NCI-H1105 (cell line): ENCODE data around the gene FAM181B.

Experiments used
- DNase-seq: peaks from one replicate; lab custom pipeline; 2025; lab: John Stamatoyannopoulos, UW

The FAM181B gene, protein sequence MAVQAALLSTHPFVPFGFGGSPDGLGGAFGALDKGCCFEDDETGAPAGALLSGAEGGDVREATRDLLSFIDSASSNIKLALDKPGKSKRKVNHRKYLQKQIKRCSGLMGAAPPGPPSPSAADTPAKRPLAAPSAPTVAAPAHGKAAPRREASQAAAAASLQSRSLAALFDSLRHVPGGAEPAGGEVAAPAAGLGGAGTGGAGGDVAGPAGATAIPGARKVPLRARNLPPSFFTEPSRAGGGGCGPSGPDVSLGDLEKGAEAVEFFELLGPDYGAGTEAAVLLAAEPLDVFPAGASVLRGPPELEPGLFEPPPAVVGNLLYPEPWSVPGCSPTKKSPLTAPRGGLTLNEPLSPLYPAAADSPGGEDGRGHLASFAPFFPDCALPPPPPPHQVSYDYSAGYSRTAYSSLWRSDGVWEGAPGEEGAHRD

GRCh38 chr11:82733444-82734119 is at the start of gene FAM181B:
Gene FAM181B, minus strand, starts transcription at chr11:82733864. Its CDS starts 135 bp downstream, at chr11:82733729.
- DNase-seq = peak; percentile 70

GRCh38 chr11:82782825-82783374 is 49.2 kb upstream of the FAM181B start:
- DNase-seq = no peak

DNA sequence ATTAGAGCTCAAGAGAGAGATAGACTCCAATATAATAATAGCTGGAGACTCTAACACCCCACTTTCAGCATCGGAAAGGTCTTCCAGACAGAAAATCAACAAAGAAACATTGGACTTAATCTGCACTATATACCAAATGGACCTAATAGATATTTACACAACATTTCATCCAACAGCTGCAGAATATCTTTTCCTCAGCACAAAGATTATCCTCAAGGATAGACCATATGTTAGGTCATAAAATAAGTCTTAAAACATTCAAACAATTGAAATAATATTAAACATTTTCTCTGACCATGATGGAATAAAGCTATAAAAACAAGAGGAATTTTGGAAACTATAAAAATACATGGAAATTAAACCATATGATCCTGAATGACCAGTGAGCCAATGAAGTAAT is 45.1 kb upstream of the FAM181B start:
- DNase-seq = no peak

- DNase-seq = no peak
Observed at GRCh38 chr11:82776377-82776776, 42.7 kb upstream of the FAM181B start.

GRCh38 chr11:82775736-82776346 is 42.2 kb upstream of the FAM181B start:
- no peak for DNase-seq

- no peak for DNase-seq
Observed at GRCh38 chr11:82775218-82775617, 41.6 kb upstream of the FAM181B start.

GRCh38 chr11:82771781-82772180 is 38.1 kb upstream of the FAM181B start:
- no peak for DNase-seq

DNA sequence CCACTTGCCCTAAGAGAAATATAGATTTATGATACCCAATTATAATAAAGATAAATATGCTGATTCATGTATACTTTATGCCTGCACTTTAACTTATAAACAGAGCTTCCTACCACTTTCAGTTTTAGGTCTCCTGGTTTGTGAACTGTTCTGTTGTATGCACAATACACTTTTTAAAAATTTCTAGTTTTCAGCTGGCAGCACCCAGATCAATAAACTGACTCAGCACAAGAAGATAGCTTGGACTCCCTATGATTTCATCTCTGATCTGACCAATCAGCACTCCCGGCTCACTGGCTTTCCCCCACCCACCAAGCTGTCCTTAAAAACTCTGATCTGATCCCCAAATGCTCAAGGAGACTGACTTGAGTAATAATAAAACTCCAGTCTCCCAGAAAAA is 33.5 kb upstream of the FAM181B start:
- DNase-seq = no peak

DNA sequence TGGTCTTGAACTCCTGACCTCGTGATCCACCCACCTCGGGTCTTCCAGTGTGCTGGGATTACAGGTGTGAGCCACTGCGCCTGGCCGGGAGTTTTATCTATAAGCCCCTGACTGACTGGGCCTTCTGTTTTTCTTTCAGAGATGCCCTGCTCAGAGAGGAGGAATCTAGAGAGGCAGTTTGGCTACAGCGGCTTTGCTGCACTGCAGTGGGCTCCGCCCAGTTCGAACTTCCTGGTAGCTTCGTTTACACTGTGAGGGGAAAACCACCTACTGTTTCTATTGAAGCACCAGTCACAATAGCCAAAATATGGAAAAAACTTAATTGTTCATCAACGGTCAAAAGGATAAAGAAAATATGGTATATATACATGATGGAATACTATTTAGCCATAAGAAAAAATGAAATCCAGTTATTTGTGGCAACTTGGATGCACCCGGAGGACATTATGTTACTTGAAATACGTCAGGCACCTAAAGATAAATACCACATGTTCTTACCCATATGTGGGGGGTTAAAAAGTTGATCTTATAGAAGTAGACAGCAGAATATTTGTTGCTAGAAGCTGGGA is 31.9 kb upstream of the FAM181B start:
- DNase-seq = no peak

DNA sequence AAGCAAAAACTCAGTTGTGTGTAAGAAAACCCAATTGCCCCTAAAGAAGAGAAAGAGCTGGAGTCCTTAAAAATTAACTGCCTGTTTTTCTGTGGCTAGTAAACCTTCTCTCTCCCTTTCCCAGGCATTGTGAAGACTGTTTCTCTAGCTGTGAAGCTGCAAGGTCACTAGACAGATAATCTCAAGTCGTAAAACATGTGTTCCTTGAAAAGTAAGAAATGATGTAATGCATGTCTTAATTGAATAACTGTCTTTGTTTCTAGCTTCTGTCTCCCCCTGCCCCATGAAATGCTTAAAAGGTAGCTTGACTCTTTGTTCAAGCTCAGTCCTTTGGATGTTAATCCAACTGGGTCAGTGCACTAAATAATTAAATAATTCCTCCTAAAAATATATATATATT is 29.5 kb upstream of the FAM181B start:
- DNase-seq = no peak

- no peak for DNase-seq
Observed at GRCh38 chr11:82759649-82760048, 26.0 kb upstream of the FAM181B start.

- DNase-seq = no peak
Observed at GRCh38 chr11:82757660-82758357, 24.1 kb upstream of the FAM181B start.

GRCh38 chr11:82756765-82757639 is 23.3 kb upstream of the FAM181B start:
- no peak for DNase-seq

GRCh38 chr11:82754410-82754809 is 20.7 kb upstream of the FAM181B start:
- no peak for DNase-seq

GRCh38 chr11:82753921-82754320 is 20.3 kb upstream of the FAM181B start:
- DNase-seq = no peak

DNA sequence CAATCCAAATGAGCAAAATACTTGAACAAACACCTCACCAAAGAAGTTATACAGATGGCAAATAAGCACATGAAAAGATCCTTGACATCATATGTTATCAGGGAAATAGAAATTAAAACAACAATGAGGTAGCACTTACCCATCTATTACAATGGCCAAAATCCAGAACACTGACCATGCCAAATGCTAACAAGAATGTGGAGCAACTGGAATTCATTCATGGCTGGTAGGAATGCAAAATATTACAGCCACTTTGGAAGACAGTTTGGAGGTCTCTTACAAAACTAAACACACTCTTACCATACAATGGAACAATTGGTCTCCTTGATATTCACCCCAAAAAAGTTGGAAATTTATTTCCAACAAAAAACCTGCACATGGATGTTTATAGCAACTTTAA is 19.1 kb upstream of the FAM181B start:
- no peak for DNase-seq

GRCh38 chr11:82750643-82751139 is 17.0 kb upstream of the FAM181B start:
- DNase-seq = no peak

- DNase-seq = no peak
Observed at GRCh38 chr11:82747471-82747870, 13.8 kb upstream of the FAM181B start.

DNA sequence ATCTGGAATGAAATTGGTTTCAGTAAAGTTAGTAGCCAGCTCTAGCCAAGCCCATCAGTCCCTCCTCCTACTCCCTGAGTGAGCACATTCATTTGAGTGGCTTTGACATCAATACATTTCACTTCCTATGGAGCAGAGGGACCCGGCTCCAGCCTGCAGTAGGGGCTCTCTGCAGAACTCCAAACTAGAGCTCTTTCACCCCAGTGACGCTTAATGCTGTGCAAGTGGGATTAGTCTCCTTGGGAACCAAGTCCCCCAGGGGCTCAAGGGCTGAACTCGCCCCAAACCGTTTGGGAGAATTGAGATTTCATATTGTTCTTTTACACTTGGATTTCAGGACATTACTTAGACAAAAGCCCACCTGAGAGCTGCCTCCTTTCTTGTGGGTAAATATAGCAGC is 4.4 kb upstream of the FAM181B start:
- DNase-seq = no peak

DNA sequence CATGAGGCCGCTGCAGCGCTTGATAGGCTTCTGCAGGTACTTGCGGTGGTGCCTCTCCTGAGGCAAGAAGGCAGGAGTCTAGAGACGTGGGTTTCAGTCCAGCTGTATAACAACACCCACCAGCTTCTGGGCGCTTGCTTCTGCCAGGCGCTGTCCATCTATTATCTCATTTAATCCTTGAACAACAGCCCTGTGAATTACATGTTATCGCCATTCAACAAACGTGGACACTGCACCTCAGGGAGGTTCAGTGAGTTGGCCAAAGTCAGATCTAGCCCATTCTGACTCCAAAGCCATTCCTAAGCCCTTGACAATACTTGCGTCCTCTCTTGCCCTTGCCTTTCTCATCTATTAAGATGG is 436 bp upstream of the FAM181B start:
- no peak for DNase-seq
